ENCODE results near the gene HAPLN3.

The HAPLN3 gene

DNA sequence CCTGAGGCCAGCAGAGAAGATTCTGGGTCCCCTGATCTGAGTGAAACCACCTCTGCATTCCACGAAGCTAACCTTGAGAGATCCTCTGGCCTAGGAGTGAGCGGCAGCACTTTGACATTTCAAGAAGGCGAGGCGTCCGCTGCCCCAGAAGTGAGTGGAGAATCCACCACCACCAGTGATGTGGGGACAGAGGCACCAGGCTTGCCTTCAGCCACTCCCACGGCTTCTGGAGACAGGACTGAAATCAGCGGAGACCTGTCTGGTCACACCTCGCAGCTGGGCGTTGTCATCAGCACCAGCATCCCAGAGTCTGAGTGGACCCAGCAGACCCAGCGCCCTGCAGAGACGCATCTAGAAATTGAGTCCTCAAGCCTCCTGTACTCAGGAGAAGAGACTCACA lies 36.4 kb downstream of the HAPLN3 start:
- DNase-seq, result no peak

DNA sequence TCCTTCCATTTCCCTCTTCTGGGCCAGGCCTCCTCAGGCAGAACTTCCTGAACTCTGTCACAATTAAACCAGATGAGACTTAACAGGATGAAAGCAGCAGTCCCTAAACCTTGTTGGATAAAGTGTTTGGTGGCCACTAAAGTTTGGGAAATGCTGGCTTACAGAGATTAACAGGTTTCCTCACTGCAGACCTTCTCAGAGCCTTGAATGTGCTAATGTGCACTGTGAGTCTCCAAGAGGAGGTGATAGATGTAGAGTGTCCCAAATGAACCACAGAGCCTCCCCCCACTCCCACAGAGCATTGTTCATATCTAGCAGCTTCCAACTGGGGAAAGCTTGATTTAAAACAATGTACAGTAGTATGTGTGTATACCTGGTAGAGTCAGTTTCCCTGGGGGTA lies 42.9 kb downstream of the HAPLN3 start:
- DNase-seq, result no peak

DNA sequence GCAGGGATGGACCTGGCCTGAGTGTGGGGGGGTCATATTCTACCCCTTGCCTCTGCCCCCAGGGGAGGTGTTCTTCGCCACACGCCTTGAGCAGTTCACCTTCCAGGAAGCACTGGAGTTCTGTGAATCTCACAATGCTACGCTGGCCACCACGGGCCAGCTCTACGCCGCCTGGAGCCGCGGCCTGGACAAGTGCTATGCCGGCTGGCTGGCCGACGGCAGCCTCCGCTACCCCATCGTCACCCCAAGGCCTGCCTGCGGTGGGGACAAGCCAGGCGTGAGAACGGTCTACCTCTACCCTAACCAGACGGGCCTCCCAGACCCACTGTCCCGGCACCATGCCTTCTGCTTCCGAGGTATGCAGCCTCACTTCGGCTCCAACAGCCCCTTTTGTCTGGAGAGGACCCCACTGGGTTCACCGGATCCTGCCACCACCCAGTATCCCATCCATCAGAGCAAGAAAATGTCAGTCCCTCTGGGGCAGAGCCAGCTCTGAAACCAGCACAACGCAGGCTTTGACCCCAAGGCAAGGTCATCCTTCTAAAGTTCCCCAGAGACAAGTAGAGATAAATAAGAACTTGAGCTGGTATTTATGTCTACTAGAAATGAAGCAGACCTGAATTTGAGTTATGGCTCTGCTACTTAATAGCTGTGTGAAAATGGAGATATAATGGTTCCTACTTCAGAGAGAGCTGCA lies 45.8 kb downstream of the HAPLN3 start:
- no peak for DNase-seq

DNA sequence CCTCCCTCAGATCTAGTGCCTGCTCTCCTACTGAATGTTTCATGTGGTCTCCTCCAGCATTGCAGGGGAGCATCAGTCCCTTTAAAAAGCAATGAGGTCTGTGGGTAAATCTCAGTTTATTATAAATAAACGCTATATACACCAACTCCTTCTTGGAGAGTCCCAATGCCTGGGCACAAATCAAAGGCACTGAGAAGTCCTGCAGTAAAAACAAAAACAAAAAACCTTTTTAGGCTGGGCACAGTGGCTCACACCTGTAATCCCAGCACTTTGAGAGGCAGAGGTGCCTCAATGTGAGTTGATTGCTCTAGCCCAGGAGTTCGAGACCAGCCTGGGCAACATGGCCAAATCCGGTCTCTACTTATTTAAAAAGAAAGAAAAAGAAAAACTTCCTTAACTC lies 47.1 kb downstream of the HAPLN3 start:
- DNase-seq, result no peak

DNA sequence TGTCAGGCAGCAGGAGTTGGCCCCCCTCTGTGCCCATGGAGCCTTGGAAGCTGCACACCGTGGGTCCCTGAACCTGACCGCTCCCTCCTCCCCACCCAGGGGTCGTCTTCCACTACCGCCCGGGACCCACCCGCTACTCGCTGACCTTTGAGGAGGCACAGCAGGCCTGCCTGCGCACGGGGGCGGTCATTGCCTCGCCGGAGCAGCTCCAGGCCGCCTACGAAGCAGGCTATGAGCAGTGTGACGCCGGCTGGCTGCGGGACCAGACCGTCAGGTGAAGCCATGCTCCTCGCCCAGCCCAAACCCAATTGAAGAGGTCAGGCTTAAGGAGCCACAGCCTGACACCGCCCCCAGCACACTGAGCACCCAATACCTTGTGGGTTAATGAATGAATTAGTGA lies 48.2 kb downstream of the HAPLN3 start:
- DNase-seq, result no peak

DNA sequence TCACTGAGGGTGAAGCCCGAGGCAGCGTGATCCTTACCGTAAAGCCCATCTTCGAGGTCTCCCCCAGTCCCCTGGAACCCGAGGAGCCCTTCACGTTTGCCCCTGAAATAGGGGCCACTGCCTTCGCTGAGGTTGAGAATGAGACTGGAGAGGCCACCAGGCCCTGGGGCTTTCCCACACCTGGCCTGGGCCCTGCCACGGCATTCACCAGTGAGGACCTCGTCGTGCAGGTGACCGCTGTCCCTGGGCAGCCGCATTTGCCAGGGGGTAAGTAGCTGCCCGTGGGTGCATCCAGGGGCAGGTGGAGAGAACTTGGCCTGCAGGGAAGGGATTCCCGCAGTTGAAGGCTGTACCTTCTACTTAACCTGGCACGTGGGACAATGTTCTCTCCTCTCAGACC lies 49.7 kb downstream of the HAPLN3 start:
- DNase-seq, result no peak

DNA sequence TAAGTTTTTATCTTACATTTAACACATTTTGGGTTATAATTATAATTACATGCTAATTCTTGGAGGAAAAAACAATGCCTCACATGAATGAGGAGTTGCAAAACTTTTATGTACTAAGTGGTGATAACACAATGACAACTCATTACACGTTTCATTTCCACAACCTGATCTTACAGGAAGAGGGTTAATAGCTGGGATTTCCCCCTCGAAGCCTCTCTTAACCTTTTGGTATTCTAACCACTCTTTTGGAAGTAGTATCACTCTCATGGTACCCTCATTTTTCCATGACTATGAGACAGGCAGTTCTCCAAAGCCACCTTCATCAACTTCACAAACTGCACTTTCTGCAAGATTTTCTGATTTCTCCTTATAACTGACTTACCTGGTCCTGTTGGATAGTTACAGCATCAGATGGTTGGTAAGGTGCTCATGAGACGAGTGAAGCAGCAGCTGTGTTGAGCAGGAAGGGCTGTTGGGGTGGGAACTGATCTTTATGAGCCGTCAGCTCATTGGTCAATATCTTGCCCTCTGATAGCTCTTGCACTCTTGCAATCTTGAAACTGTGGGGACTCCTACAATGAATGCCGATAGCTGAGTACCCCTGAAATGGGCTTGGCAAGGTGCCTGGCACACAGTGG lies 50.5 kb downstream of the HAPLN3 start:
- no peak for DNase-seq

DNA sequence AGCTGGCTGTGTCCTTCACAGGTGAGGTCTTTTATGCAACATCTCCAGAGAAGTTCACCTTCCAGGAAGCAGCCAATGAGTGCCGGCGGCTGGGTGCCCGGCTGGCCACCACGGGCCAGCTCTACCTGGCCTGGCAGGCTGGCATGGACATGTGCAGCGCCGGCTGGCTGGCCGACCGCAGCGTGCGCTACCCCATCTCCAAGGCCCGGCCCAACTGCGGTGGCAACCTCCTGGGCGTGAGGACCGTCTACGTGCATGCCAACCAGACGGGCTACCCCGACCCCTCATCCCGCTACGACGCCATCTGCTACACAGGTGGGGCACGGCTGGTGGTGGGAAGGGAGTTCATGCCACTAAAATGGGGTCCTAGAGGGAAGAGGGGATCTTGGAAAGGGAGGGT lies 52.0 kb downstream of the HAPLN3 start:
- DNase-seq, result no peak

DNA sequence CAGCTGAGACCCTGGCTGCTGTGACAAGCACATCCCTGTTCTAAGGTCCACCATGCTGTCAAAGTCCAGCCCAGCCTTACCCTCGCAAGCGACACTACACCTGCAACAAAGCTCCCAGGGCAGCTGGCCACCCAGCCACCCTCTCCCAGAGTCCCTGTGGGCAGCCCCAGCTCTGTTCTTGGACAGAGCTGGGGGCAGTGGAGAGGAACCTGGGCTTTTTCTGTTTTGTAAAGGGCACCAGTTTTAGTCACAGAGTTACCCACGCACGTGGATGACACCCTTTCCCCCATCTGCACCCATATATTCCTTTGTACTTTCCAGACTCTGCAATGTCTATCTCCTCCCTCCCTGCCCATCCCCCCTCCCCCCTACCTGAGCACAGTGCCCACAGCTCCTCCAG lies 53.2 kb downstream of the HAPLN3 start:
- DNase-seq, result no peak

DNA sequence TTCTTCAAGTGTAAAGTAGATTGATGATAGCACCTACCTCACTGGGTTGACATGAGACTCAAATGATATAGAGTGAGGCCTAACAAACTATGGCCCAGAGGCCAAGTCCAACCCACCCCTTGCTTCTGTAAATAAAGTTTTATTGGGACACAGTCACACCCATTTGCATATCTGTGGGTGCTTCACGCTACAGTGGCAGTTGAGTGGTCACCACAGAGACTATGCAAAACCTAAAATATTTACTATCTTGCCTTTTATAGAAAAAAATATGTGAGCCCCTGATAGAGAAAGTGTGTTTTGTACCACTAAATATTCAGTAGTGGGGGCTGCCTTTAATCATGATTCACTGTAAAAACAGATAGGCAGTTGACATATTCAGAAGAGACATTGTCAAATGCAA lies 54.1 kb downstream of the HAPLN3 start:
- DNase-seq, result no peak

DNA sequence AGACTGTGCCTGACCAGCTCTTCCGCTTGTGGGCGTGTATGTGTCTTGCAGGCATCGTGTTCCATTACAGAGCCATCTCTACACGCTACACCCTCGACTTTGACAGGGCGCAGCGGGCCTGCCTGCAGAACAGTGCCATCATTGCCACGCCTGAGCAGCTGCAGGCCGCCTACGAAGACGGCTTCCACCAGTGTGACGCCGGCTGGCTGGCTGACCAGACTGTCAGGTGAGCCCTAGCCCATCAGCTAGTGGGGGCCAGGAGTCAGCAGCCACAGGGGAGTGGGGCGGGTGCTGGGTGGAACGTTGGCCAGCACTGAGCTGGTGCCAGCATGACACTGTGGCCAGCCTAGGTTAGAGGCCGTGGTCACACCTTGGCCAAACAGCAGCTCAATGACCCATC lies 55.4 kb downstream of the HAPLN3 start:
- DNase-seq, result no peak

DNA sequence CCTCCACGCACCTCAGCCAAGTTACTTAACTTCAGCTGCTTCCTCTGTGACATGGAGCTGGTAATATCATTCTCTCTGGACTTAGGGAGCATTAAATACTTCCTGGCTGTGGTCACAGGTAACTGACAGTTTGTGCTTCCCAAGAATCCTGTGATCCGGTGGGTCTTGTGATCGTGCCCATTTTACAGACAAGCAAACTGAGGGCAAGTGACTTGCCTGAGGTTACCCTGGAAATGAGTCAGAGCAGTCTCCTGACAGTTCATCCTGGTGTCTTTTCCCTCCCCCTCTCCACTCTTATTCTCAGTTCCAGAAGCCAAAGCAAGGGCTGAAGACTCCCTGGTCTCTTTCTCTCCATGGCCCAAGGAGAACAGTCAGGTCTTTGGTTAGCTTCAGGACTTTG lies 56.2 kb downstream of the HAPLN3 start:
- DNase-seq, result no peak

DNA sequence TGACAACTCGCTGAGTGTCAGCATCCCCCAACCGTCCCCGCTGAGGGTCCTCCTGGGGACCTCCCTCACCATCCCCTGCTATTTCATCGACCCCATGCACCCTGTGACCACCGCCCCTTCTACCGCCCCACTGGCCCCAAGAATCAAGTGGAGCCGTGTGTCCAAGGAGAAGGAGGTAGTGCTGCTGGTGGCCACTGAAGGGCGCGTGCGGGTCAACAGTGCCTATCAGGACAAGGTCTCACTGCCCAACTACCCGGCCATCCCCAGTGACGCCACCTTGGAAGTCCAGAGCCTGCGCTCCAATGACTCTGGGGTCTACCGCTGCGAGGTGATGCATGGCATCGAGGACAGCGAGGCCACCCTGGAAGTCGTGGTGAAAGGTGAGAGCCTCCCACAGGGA lies 56.7 kb downstream of the HAPLN3 start:
- DNase-seq, result no peak

DNA sequence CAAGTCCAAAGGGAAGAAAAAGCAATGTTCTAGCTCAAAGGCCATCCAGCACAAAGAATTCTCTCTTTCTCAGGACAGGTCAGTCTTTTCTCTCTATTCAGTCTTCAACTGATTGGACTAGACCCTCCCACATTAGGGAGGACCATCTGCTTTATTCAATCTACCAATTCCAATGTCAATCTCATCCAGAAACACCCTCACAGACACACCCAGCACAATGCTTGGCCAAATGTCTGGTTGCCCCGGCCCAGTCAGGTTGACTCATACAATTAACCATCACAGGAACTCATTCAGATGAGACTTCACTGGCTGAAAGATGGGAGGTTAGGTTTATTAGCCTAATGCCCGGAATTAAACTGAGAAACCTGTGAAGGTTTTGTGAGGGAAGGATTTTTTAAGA lies 59.7 kb downstream of the HAPLN3 start:
- no peak for DNase-seq

DNA sequence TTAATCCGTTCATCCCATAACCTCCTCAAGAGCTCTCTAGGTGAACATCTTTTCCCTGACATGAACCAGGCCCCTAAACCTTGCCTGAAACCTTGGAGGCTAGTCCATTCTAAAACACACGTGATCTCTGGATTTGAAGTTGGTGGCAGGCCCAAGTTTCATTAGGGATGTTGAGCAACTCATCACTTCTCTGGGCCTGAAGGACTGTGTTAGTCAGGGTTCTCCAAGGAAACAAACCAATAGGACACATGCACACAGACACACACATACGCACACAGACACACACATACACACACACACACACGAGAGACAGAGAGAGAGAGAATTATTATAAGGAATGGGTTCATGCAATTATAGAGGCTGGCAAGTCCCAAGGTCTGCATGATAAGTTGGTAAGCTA lies 60.2 kb downstream of the HAPLN3 start:
- no peak for DNase-seq

DNA sequence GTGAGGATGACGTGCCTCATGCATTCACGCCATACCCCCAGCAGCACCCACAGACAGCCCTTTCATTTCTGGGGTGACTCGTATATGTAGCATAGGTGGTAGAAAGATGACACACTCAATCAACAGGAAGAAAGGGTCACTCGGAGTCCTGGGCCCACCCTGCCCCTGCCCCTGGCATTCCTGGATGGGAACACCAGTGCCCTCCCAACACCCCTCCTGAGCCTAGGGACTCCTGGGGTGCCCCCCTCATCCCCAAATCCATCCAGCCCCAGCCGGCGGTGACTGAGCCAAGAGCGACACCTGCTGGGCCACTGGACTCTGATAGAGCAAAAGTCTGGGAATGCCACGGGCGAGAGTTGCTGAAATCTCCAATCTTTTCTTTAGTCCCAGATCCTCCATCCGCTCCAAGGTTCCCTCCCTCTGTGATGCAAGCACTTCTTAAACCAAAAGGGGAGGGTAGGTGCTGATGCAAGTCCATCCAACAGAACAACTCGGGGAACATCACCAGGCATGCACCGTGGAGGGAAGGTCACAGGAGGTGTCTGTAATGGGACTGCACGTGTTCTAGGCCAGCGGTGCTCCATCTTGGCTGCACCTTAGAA lies 61.0 kb downstream of the HAPLN3 start:
- no peak for DNase-seq

DNA sequence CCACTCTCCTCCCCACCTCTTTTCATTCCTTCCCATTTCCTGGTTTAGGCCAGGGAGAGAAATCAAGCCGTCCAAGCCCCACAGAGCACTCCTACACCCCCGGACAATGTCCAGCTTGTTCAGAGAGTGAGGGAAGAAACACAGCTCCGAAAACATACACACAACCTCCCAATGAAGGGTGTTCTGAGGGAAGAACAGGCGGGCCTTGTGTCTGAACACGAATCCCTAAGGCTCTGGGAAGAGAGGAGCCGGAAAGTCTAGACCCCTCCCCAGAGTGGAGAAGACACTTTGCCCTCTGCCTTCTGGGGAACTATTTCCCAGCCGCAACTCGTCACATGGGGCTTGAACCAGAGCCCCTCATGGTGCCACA lies 61.6 kb downstream of the HAPLN3 start:
- no peak for DNase-seq

DNA sequence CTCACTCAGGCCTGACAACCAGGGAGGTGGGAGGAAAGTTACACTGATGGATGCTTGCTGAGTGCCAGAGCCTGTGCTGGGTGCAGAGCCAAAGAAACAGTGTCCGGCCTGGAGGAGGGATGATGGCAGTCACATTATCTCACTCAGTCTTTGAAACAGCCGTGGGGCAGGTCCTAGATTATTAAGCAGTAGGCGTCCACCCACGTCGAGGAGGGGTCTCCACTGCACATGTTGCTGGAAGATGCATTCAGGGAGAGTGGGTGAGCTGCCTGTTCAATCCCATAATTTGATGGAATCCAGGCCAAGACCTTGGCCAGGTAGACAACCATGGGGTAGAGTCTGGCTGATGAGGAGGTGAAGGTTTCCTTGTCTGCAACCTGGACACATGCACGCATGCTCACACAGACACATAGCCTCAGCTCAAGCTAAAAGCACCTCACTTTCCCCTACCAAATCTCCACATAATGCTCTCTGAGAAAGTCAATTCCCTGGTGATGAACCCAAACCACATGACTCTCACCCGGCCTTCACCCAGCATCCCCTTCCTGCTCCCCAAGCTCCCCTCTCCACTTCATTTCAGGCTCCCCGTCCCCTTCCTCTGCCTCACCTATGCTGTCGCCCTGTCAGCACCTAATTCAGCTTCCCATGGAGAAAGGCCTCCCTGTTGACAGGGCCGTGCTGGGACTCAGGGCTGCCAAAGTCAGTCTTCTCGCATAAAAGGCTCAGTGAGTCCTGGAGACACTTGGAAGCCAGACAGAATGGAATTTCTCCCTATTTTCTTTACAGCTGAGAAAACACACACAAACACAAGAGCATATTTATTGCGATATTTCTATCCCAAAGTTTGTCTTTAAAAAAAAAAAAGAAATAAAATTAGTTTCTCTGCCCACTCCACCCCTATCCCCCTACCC lies 62.3 kb downstream of the HAPLN3 start:
- no peak for DNase-seq

DNA sequence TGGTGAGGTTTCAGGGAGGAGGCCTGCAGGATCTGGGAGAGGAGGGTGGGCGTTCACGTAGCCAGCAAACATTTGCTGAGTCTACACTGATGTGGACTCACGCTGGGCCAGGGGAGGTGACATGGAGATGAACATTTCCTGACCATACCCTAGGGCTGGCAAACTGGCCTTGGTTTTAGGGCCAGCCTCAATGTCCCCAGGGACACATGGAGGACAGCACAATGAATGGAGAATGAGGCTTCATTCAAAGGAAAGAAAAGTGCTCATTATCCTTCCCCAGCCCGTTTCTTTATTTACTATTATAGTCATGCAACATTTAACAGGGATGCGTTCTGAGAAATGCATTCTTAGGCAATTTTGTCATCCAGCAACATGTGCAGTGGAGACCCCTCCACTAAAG lies 65.3 kb downstream of the HAPLN3 start:
- no peak for DNase-seq

DNA sequence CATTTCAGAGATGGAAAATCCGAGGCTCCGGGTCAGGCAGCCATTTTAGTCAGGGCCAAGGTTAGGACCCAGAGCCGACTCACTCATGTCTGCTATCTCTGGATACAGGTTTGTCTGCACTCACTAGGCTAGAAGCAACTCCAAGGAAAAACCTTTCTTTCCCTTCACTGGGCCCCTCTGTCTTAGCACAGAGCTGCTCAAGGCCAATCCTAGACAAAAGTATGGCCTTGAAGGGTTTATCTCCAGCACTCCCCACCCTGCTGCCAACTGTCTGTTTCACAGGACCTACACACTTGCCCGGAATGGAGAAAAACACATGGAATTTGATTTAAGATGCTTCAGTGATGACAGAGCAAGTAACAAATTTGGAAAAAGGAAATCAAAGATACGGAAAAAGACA lies 66.6 kb downstream of the HAPLN3 start:
- DNase-seq, result no peak

All from NCI-H2107 (cell line).